OCI-LY7 (cell line): ENCODE data around the gene TMBIM1. TPM values are rescaled to one million over a fixed set of nuclear protein-coding genes. Genes with fewer than 3 reads are reported as not detected.

Source experiments
- BruUV-seq: library from RNA; stranded (reverse); fragments of 400-500 nt; replicated peaks from 2 replicates; lab custom pipeline; 2021; lab: Mats Ljungman, UMichigan
- CTCF ChIA-PET: fragments of 300-600 bp; sonication (Branson Sonifier 250); formaldehyde crosslinking; loops from one replicate; lab custom pipeline; 2022; ENCODE audit warnings: antibody characterized with exemption; ENCODE audit not compliant: unreplicated experiment; lab: Charles Lee
- POLR2A ChIA-PET: fragments of 300-600 bp; sonication (Branson Sonifier 250); formaldehyde crosslinking; loops from one replicate; lab custom pipeline; 2022; ENCODE audit warnings: antibody characterized with exemption; lab: Charles Lee
- DNase-seq: peaks from one replicate; pipeline ENCODE4 v3.0.0-alpha.2; 2015; ENCODE audit warnings: low spot score
- H2AFZ ChIP-seq: fragments of 200-600 bp; sonication (generic), shearing (Covaris generic); 2 replicates; pipeline ENCODE4 v1.6.1; 2014; ENCODE audit warnings: mild to moderate bottlenecking, antibody characterized with exemption, low read length, moderate library complexity
- H3K27ac ChIP-seq: fragments of 200-600 bp; sonication (generic); 2 replicates; pipeline ENCODE4 v1.5.1; 2014; ENCODE audit warnings: mixed run types, low read depth, mild to moderate bottlenecking, moderate library complexity, low read length, inconsistent platforms; ENCODE audit not compliant: poor library complexity, severe bottlenecking
- H3K36me3 ChIP-seq: fragments of 200-600 bp; sonication (generic); 2 replicates; pipeline ENCODE4 v1.6.1; 2014; ENCODE audit warnings: mild to moderate bottlenecking, antibody characterized with exemption, low read length, moderate library complexity, mixed read lengths; ENCODE audit not compliant: insufficient read depth
- H3K4me1 ChIP-seq: fragments of 200-600 bp; sonication (generic); 2 replicates; pipeline ENCODE4 v1.5.1; 2014; ENCODE audit warnings: mild to moderate bottlenecking, low read length; ENCODE audit not compliant: insufficient read depth, poor library complexity, severe bottlenecking
- H3K4me2 ChIP-seq: fragments of 200-600 bp; sonication (generic); 2 replicates; pipeline ENCODE4 v1.6.1; 2014; ENCODE audit warnings: mild to moderate bottlenecking, low read length
- H3K4me3 ChIP-seq: fragments of 200-600 bp; sonication (generic); 2 replicates; pipeline ENCODE4 v1.5.1; 2014; ENCODE audit warnings: mild to moderate bottlenecking, low read depth, low read length; ENCODE audit not compliant: poor library complexity, severe bottlenecking
- H3K79me2 ChIP-seq: fragments of 200-600 bp; sonication (generic); 2 replicates; pipeline ENCODE4 v1.6.1; 2016; ENCODE audit warnings: low read depth, mild to moderate bottlenecking, low read length, moderate library complexity, mixed read lengths; ENCODE audit not compliant: insufficient read depth
- H3K9me2 ChIP-seq: fragments of 200-600 bp; sonication (generic); 2 replicates; pipeline ENCODE4 v1.6.1; 2016; ENCODE audit warnings: mild to moderate bottlenecking, low read length, mixed read lengths; ENCODE audit not compliant: insufficient read depth
- H3K9me3 ChIP-seq: fragments of 200-600 bp; sonication (generic); 2 replicates; pipeline ENCODE4 v1.6.1; 2014; ENCODE audit warnings: mild to moderate bottlenecking, mixed run types, low read length, mixed read lengths
- H4K20me1 ChIP-seq: fragments of 200-600 bp; sonication (generic); 2 replicates; pipeline ENCODE4 v1.6.1; 2014; ENCODE audit warnings: mild to moderate bottlenecking, antibody characterized with exemption, low read length, moderate library complexity, mixed read lengths; ENCODE audit not compliant: insufficient read depth
- EZH2phosphoT487 ChIP-seq: fragments of 200-600 bp; sonication (generic); IDR thresholded peaks from 2 replicates; pipeline ENCODE4 v1.6.1; 2018; ENCODE audit warnings: low read depth, borderline replicate concordance, mild to moderate bottlenecking, mixed run types, antibody characterized with exemption, low read length, moderate library complexity, mixed read lengths
- intact Hi-C: fragments of 100-400 bp; cut with micrococcal nuclease; formaldehyde crosslinking; loops from one replicate; pipeline ENCODE4 v1.10.0; 2022; ENCODE audit not compliant: unreplicated experiment
- total RNA-seq, 2 experiments: library from RNA; depleted of rRNA in 1 of 2; stranded (reverse); fragments of >200 nt in 1 of 2; shearing (Covaris generic) in 1 of 2; gene quantifications; 2 replicates each; pipeline ENCODE4 v1.2.3, GENCODE V29; 2014 to 2022
- TF ChIP-seq, protein P1 (sequence below): fragments of 200-600 bp; sonication (generic); conservative IDR thresholded peaks from 2 replicates; pipeline ENCODE4 v1.5.1; 2014; ENCODE audit warnings: mild to moderate bottlenecking, antibody characterized with exemption, low read length, moderate library complexity, mixed read lengths

TMBIM1 gene
- total RNA-seq, 2 experiments from 2014 or later, result 27.6 to 30.3 TPM

DNA sequence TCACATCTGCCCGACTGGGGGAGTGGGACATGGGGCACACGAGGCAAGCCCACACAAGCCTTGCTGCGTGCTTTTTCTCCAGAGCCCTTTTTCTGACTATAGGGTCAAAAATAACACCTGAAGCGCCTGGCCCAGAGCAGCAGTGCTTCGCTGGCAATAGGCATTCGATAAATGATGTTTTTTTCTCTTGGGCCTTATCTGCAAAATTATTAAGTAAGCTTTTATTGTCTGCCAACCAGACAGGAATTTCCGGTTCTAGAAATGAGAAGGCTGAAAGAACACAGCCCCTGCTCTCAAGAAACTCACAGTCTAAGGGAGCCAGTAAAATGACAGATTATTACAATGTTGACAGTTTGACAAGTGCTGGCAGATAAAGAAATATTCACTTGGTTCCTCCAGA is 2.7 kb upstream of the TMBIM1 start:
- Histone ChIP-seq H3K79me2 (peaks cover 11% of the 10 kb centered on the region; the same call in 1 of the 2 replicates), H3K9me3 (no peaks in the 10 kb centered on the region), H3K36me3 (no peaks in the 10 kb centered on the region), H3K4me1 (peaks cover 53% of the 10 kb centered on the region), H3K4me3 (no peak overlapping the region), H2AFZ (no peak overlapping the region), H3K4me2 (no peak overlapping the region), H3K27ac (no peak overlapping the region), H3K9me2 (no peaks in the 10 kb centered on the region), H4K20me1 (no peaks in the 10 kb centered on the region)
- no peak for DNase-seq
- no peak for TF ChIP-seq EZH2phosphoT487
- TF ChIP-seq, protein P1, sequence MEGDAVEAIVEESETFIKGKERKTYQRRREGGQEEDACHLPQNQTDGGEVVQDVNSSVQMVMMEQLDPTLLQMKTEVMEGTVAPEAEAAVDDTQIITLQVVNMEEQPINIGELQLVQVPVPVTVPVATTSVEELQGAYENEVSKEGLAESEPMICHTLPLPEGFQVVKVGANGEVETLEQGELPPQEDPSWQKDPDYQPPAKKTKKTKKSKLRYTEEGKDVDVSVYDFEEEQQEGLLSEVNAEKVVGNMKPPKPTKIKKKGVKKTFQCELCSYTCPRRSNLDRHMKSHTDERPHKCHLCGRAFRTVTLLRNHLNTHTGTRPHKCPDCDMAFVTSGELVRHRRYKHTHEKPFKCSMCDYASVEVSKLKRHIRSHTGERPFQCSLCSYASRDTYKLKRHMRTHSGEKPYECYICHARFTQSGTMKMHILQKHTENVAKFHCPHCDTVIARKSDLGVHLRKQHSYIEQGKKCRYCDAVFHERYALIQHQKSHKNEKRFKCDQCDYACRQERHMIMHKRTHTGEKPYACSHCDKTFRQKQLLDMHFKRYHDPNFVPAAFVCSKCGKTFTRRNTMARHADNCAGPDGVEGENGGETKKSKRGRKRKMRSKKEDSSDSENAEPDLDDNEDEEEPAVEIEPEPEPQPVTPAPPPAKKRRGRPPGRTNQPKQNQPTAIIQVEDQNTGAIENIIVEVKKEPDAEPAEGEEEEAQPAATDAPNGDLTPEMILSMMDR, result no peak
- BruUV-seq, result no TSS peak
- POLR2A ChIA-PET, result interaction anchor here (0.9 to 1.3 kb wide), 3 partner anchors 23 to 100 kb away, joined by 3 to 10 read pairs (median 4); no protein-coding TSS in a partner anchor
- intact Hi-C loops, result no loop called here
- CTCF ChIA-PET, result interaction anchor here (1.5 kb wide), 2 partner anchors 101 to 105 kb away, joined by 3 to 4 read pairs; no protein-coding TSS in a partner anchor

DNA sequence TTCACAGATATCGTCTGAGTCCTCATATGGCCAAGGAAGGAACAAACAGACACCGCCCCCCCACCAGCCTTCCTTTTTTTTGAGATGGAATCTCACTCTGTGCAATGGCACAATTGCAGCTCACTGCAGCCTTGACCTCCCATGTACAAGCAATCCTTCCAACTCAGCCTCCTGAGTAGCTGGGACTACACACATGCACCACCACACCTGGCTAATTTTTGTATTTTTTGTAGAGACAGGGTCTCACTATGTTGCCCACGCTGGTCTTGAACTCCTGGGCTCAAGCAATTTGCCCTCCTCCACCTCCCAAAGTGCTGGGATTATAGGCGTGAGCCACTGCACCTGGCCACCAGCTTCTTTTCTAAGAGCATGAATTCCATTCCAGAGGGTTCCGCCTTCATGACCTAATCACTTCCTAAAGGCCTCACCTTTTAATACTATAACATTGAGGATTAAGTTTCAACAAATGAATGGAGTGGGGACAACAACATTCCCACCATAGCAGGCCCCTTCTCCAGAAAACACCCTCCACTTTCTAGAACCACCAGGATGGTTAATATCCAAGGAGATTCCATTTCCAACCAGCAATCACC is 2.2 kb upstream of the TMBIM1 start:
- Histone ChIP-seq H3K4me2 (no peak overlapping the region), H3K27ac (no peak overlapping the region), H3K36me3 (no peaks in the 10 kb centered on the region), H3K79me2 (peaks cover 16% of the 10 kb centered on the region), H2AFZ (no peak overlapping the region), H3K9me3 (no peaks in the 10 kb centered on the region), H4K20me1 (no peaks in the 10 kb centered on the region), H3K4me3 (no peak overlapping the region), H3K4me1 (peaks cover 58% of the 10 kb centered on the region), H3K9me2 (no peaks in the 10 kb centered on the region)
- intact Hi-C loops, result loop anchor here (5.0 kb wide), 1 partner anchor 173 kb away; no protein-coding TSS in a partner anchor
- TF ChIP-seq, protein P1, result no peak
- no peak for TF ChIP-seq EZH2phosphoT487
- ChIA-PET CTCF (interaction anchor here (1.5 kb wide), 2 partner anchors 102 to 106 kb away, joined by 3 to 4 read pairs; no protein-coding TSS in a partner anchor), POLR2A (interaction anchor here (1.3 kb wide), 2 partner anchors 76 to 106 kb away, joined by 3 to 6 read pairs; partner anchors contain the start of gene CTDSP1)
- no peak for DNase-seq
- no TSS peak for BruUV-seq
